ENCODE results near the gene NSUN3.
"Not testable (repeated sequence)": the region's sequence is repeated elsewhere in the genome, so short reads cannot be mapped to it uniquely, and the experiment has no call there.

Gene NSUN3

DNA sequence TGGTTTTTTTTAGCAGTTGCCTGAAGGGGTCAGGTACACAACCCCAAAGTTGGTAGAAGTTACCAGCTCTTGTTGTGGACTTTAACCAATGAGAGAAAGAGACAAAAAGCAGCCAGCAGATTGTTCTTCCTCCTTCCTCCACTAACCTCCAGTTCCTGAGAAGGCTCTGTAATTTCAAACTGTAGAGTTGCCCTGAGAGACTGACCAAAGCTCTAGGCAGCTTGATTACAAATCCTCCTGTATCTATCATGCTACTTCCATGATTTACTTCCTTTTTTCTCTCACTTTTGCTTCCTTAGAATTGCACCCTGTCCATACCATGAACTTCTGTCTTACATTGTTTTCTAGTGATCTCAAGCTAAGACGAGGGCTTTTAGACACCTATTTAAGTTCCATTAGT is 29.2 kb downstream of the NSUN3 start:
- no peak for TF ChIP-seq CTCF (IDR thresholded peaks at IDR 0.05; ENCODE audit: extremely low read depth, missing control alignments)
- no peak for DNase-seq (ENCODE audit: low spot score)

DNA sequence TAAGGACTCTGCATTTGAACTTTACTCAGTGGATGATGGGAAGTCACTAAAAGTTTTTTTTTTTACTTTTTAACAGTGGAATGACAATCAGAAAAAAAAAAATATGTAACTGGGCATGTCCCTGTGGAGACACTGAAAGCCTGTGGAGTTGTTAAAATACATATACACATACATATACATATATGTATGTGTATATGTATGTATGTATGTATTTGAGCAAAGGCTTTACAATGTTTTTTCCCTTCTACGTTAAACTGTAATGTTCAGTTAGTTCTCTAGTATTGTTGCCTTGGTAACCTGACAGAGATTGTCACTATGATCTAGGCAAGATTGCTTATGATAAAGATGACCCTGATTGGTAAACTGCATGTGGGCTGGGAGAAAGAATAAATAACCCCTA is 30.3 kb downstream of the NSUN3 start:
- no peak for TF ChIP-seq CTCF (IDR thresholded peaks at IDR 0.05; ENCODE audit: extremely low read depth, missing control alignments)
- DNase-seq (ENCODE audit: low spot score) = no peak

GRCh38 chr3:94095111-94095510 is 32.2 kb downstream of the NSUN3 start:
- no peak for DNase-seq (ENCODE audit: low spot score)
- no peak for TF ChIP-seq CTCF (IDR thresholded peaks at IDR 0.05; ENCODE audit: extremely low read depth, missing control alignments)

DNA sequence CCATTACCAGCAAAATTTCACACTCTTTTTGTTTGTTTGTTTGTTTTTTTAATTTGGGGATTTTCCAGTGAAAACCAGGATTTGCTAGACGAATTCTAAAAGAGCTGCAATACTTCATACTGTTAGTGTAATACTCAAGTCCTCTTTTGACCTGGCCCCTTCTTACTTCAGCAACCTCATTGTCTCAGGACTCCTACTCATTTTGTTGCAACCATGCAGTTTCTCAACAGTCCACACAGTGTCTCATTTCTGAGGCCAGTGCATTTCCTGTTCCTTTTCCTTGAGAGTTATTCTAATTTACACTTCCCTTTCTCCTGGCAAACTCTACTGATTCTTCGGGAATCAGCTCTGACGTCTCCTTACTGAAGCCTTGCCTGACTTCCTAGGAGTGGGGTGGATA is 35.6 kb downstream of the NSUN3 start:
- DNase-seq (ENCODE audit: low spot score) = no peak
- TF ChIP-seq CTCF (IDR thresholded peaks at IDR 0.05; ENCODE audit: extremely low read depth, missing control alignments) = no peak

DNA sequence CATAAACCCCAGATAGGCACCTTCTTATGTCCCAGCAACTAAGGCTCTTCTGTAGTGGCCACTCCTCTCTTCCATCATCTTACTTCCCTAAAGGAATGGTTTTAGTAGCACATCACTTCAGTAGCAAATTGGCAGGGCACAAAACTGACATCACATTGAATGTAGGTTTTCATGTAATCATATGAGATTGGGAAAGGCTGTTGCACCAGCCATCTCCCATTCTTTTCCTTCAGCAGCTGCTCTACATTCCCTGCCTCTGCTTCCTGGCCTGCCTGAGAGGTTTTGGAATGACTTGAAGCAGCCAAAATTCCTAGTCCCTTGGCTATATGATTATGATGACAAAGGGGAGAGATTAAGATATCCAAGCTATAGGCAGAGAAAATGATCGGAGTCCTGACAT is 36.5 kb downstream of the NSUN3 start:
- DNase-seq (ENCODE audit: low spot score) = no peak
- TF ChIP-seq CTCF (IDR thresholded peaks at IDR 0.05; ENCODE audit: extremely low read depth, missing control alignments) = no peak

- DNase-seq (ENCODE audit: low spot score) = no peak
- TF ChIP-seq CTCF (IDR thresholded peaks at IDR 0.05; ENCODE audit: extremely low read depth, missing control alignments) = no peak
Observed at GRCh38 chr3:94101860-94102259, 39.0 kb downstream of the NSUN3 start.

- DNase-seq (ENCODE audit: low spot score) = no peak
- TF ChIP-seq CTCF (IDR thresholded peaks at IDR 0.05; ENCODE audit: extremely low read depth, missing control alignments) = no peak
Observed at GRCh38 chr3:94106268-94106667, 43.4 kb downstream of the NSUN3 start.

DNA sequence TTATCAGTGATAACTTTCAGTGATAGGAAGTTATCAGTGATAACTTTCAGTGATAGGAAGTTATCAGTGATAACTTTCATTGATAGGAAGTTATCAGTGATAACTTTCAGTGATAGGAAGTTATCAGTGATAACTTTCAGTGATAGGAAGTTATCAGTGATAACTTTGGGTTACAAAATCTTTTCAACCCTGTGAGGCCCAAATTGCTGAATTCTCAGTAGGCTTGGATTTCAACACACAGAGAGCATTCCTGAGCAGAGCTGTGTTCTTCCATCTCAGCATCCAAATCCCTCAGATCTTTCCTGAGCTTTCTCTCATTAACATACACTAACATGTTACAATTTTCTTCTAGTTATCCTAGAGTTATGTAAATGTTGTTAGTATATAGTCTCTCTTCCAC is 47.4 kb downstream of the NSUN3 start:
- not testable (repeated sequence) for DNase-seq (ENCODE audit: low spot score)
